Measurements from ENCODE around the gene RNASE9.
A peak's percentile ranks its signal among the peaks of the same experiment; 100 is the strongest.

The RNASE9 gene

GRCh38 chr14:20608383-20609110 is 47.7 kb upstream of the RNASE9 start:
- H3K27ac ChIP-seq (ENCODE audit: low read length, poor library complexity, severe bottlenecking): no peak overlapping the region
- no peak overlapping the region for H3K4ac ChIP-seq (ENCODE audit: low read depth in 1 of 2, low read length in 2 of 2)
- no peak overlapping the region for H4K91ac ChIP-seq (ENCODE audit: low read length)
- no peaks in the 10 kb centered on the region for H3K4me1 ChIP-seq (ENCODE audit: control insufficient read depth, insufficient read depth, low read depth, low read length)
- no peak overlapping the region for H3K23ac ChIP-seq (ENCODE audit: low read length in 2 of 2)
- no peak overlapping the region for H3K4me2 ChIP-seq (ENCODE audit: low read length, poor library complexity, severe bottlenecking)
- no peak overlapping the region for H2AFZ ChIP-seq (ENCODE audit: low read depth, low read length)
- no peaks in the 10 kb centered on the region for H3K79me1 ChIP-seq (replicated peaks; ENCODE audit: low read length, poor library complexity, severe bottlenecking)
- no peak for DNase-seq
- no peak overlapping the region for H2AK5ac ChIP-seq (ENCODE audit: low read length, severe bottlenecking)
- H4K8ac ChIP-seq (ENCODE audit: low read length): no peak overlapping the region
- no peak overlapping the region for H3K14ac ChIP-seq (ENCODE audit: low read length in 2 of 2)
- no peaks in the 10 kb centered on the region for H3K36me3 ChIP-seq (ENCODE audit: control insufficient read depth in 1 of 2, insufficient read depth in 2 of 2, low read depth in 1 of 2, low read length in 2 of 2)
- no peak overlapping the region for H2BK5ac ChIP-seq (ENCODE audit: low read depth, low read length, poor library complexity, severe bottlenecking)
- H2BK120ac ChIP-seq (ENCODE audit: low read depth, low read length): no peak overlapping the region
- WGBS: 74% methylated on average over 6 of the region's 7 CpGs
- peak overlapping the region; percentile 90 for H3K9ac ChIP-seq (ENCODE audit: low read length)
- peaks cover 4 to 5% of the 10 kb centered on the region in 2 experiments for H3K27me3 ChIP-seq (ENCODE audit: control insufficient read depth in 1 of 2, insufficient read depth in 1 of 2, low read length in 2 of 2)
- H2BK12ac ChIP-seq (ENCODE audit: low read length in 2 of 2): no peak overlapping the region
- H3K4me3 ChIP-seq (ENCODE audit: insufficient read depth in 1 of 2, low read depth in 1 of 2, low read length in 2 of 2): no peak overlapping the region
- no peak overlapping the region for H3K18ac ChIP-seq (ENCODE audit: low read depth in 1 of 2, low read length in 2 of 2)
- H3K9me3 ChIP-seq (ENCODE audit: control insufficient read depth, low read length): no peaks in the 10 kb centered on the region
- H2BK15ac ChIP-seq (ENCODE audit: low read depth, poor library complexity, severe bottlenecking): no peak overlapping the region

GRCh38 chr14:20607617-20608016 is 46.8 kb upstream of the RNASE9 start:
- Histone ChIP-seq H3K23ac (ENCODE audit: low read length in 2 of 2) (no peak overlapping the region), H3K9me3 (ENCODE audit: control insufficient read depth, low read length) (no peaks in the 10 kb centered on the region), H2AK5ac (ENCODE audit: low read length, severe bottlenecking) (no peak overlapping the region), H2BK5ac (ENCODE audit: low read depth, low read length, poor library complexity, severe bottlenecking) (no peak overlapping the region), H3K4me3 (ENCODE audit: insufficient read depth in 1 of 2, low read depth in 1 of 2, low read length in 2 of 2) (no peak overlapping the region), H3K14ac (ENCODE audit: low read length in 2 of 2) (no peak overlapping the region), H3K79me1 (replicated peaks; ENCODE audit: low read length, poor library complexity, severe bottlenecking) (no peaks in the 10 kb centered on the region), H3K18ac (ENCODE audit: low read depth in 1 of 2, low read length in 2 of 2) (no peak overlapping the region), H2BK12ac (ENCODE audit: low read length in 2 of 2) (no peak overlapping the region), H3K27ac (ENCODE audit: low read length, poor library complexity, severe bottlenecking) (no peak overlapping the region), H3K4ac (ENCODE audit: low read depth in 1 of 2, low read length in 2 of 2) (no peak overlapping the region), H3K4me2 (ENCODE audit: low read length, poor library complexity, severe bottlenecking) (no peak overlapping the region), H4K91ac (ENCODE audit: low read length) (no peak overlapping the region), H4K8ac (ENCODE audit: low read length) (no peak overlapping the region), H2AFZ (ENCODE audit: low read depth, low read length) (no peak overlapping the region), H3K9ac (ENCODE audit: low read length) (no peak overlapping the region), H2BK120ac (ENCODE audit: low read depth, low read length) (no peak overlapping the region), H3K36me3 (ENCODE audit: control insufficient read depth in 1 of 2, insufficient read depth in 2 of 2, low read depth in 1 of 2, low read length in 2 of 2) (no peaks in the 10 kb centered on the region), H3K4me1 (ENCODE audit: control insufficient read depth, insufficient read depth, low read depth, low read length) (no peaks in the 10 kb centered on the region), H2BK15ac (ENCODE audit: low read depth, poor library complexity, severe bottlenecking) (no peak overlapping the region), H3K27me3 (ENCODE audit: control insufficient read depth in 1 of 2, insufficient read depth in 1 of 2, low read length in 2 of 2) (peaks cover 4 to 5% of the 10 kb centered on the region in 2 experiments)
- no peak for DNase-seq
- WGBS: 67% methylated on average over 1 of the region's 5 CpGs

- H2BK15ac ChIP-seq (ENCODE audit: low read depth, poor library complexity, severe bottlenecking): no peak overlapping the region
- no peak overlapping the region for H2BK5ac ChIP-seq (ENCODE audit: low read depth, low read length, poor library complexity, severe bottlenecking)
- 81% methylated on average over 2 of the region's 2 CpGs for WGBS
- no peaks in the 10 kb centered on the region for H3K79me1 ChIP-seq (replicated peaks; ENCODE audit: low read length, poor library complexity, severe bottlenecking)
- peaks cover 4 to 7% of the 10 kb centered on the region in 2 experiments for H3K27me3 ChIP-seq (ENCODE audit: control insufficient read depth in 1 of 2, insufficient read depth in 1 of 2, low read length in 2 of 2)
- no peak overlapping the region for H2AK5ac ChIP-seq (ENCODE audit: low read length, severe bottlenecking)
- no peak overlapping the region for H2BK12ac ChIP-seq (ENCODE audit: low read length in 2 of 2)
- no peak overlapping the region for H3K27ac ChIP-seq (ENCODE audit: low read length, poor library complexity, severe bottlenecking)
- H3K4me2 ChIP-seq (ENCODE audit: low read length, poor library complexity, severe bottlenecking): no peak overlapping the region
- no peak overlapping the region for H2AFZ ChIP-seq (ENCODE audit: low read depth, low read length)
- no peak overlapping the region for H3K14ac ChIP-seq (ENCODE audit: low read length in 2 of 2)
- no peak overlapping the region for H3K23ac ChIP-seq (ENCODE audit: low read length in 2 of 2)
- H2BK120ac ChIP-seq (ENCODE audit: low read depth, low read length): no peak overlapping the region
- H4K8ac ChIP-seq (ENCODE audit: low read length): no peak overlapping the region
- no peaks in the 10 kb centered on the region for H3K36me3 ChIP-seq (ENCODE audit: control insufficient read depth in 1 of 2, insufficient read depth in 2 of 2, low read depth in 1 of 2, low read length in 2 of 2)
- no peak overlapping the region for H3K9ac ChIP-seq (ENCODE audit: low read length)
- no peak for DNase-seq
- no peaks in the 10 kb centered on the region for H3K9me3 ChIP-seq (ENCODE audit: control insufficient read depth, low read length)
- no peak overlapping the region for H3K4me3 ChIP-seq (ENCODE audit: insufficient read depth in 1 of 2, low read depth in 1 of 2, low read length in 2 of 2)
- no peak overlapping the region for H4K91ac ChIP-seq (ENCODE audit: low read length)
- no peak overlapping the region for H3K4ac ChIP-seq (ENCODE audit: low read depth in 1 of 2, low read length in 2 of 2)
- H3K18ac ChIP-seq (ENCODE audit: low read depth in 1 of 2, low read length in 2 of 2): no peak overlapping the region
- H3K4me1 ChIP-seq (ENCODE audit: control insufficient read depth, insufficient read depth, low read depth, low read length): no peaks in the 10 kb centered on the region
Observed at GRCh38 chr14:20606902-20607242, 46.0 kb upstream of the RNASE9 start.

DNA sequence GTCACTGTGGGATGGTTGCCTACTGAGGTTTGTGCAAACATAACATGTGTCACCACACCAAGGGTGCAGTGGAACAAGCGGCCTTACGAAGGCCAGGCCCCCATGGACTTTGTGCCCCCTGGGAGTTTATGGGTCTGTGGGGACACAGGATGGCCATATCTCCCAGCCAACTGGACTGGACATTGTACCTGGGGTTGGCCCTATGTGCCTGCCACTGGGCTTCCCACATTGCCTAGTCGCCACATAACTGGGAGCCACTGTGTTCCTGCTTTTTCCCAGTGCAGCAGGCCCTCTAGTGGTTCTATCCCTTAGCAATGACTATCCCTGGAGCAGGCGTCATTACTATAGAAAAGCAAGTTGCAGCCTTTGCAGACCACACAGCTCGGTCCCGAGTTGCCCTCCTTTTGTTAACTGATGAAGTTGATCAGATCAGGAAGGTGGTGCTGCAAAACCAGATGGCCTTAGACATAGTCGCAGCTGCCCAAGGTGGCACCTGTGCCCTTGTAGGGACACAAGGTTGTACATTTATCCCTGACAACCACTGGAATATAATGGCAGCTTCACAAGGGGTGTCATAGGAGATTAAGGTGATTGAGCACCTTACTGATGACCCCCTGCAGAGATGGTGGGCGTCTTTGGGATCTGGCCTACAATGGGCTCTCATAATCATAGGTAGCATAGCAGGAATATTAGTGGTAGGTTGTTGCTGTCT is 45.5 kb upstream of the RNASE9 start:
- WGBS: 38% methylated on average over 8 of the region's 8 CpGs

More for the DNA sequence above, 45.5 kb upstream of the RNASE9 start:
- Histone ChIP-seq H3K9ac (ENCODE audit: low read length) (no peak overlapping the region), H2BK15ac (ENCODE audit: low read depth, poor library complexity, severe bottlenecking) (no peak overlapping the region), H3K27ac (ENCODE audit: low read length, poor library complexity, severe bottlenecking) (no peak overlapping the region), H2BK12ac (ENCODE audit: low read length in 2 of 2) (no peak overlapping the region), H3K9me3 (ENCODE audit: control insufficient read depth, low read length) (no peaks in the 10 kb centered on the region), H3K23ac (ENCODE audit: low read length in 2 of 2) (no peak overlapping the region), H3K4me2 (ENCODE audit: low read length, poor library complexity, severe bottlenecking) (no peak overlapping the region), H3K4me3 (ENCODE audit: insufficient read depth in 1 of 2, low read depth in 1 of 2, low read length in 2 of 2) (no peak overlapping the region), H3K79me1 (replicated peaks; ENCODE audit: low read length, poor library complexity, severe bottlenecking) (no peaks in the 10 kb centered on the region), H4K8ac (ENCODE audit: low read length) (no peak overlapping the region), H3K14ac (ENCODE audit: low read length in 2 of 2) (no peak overlapping the region), H2AFZ (ENCODE audit: low read depth, low read length) (no peak overlapping the region), H3K27me3 (ENCODE audit: control insufficient read depth in 1 of 2, insufficient read depth in 1 of 2, low read length in 2 of 2) (peaks cover 4 to 7% of the 10 kb centered on the region in 2 experiments), H3K36me3 (ENCODE audit: control insufficient read depth in 1 of 2, insufficient read depth in 2 of 2, low read depth in 1 of 2, low read length in 2 of 2) (no peaks in the 10 kb centered on the region), H3K4ac (ENCODE audit: low read depth in 1 of 2, low read length in 2 of 2) (no peak overlapping the region), H2AK5ac (ENCODE audit: low read length, severe bottlenecking) (no peak overlapping the region), H4K91ac (ENCODE audit: low read length) (no peak overlapping the region), H2BK5ac (ENCODE audit: low read depth, low read length, poor library complexity, severe bottlenecking) (no peak overlapping the region), H2BK120ac (ENCODE audit: low read depth, low read length) (no peak overlapping the region), H3K18ac (ENCODE audit: low read depth in 1 of 2, low read length in 2 of 2) (no peak overlapping the region), H3K4me1 (ENCODE audit: control insufficient read depth, insufficient read depth, low read depth, low read length) (no peaks in the 10 kb centered on the region)
- no peak for DNase-seq
